Amniotic epithelial cell (primary cell): ENCODE results near the gene SUSD3.
"Not testable (repeated sequence)": the region's sequence is repeated elsewhere in the genome, so short reads cannot be mapped to it uniquely, and the experiment has no call there.

Experiments used
- DNase-seq: peaks from one replicate; pipeline ENCODE4 v3.0.0-alpha.2; 2010; ENCODE audit warnings: low read depth

Gene SUSD3

DNA sequence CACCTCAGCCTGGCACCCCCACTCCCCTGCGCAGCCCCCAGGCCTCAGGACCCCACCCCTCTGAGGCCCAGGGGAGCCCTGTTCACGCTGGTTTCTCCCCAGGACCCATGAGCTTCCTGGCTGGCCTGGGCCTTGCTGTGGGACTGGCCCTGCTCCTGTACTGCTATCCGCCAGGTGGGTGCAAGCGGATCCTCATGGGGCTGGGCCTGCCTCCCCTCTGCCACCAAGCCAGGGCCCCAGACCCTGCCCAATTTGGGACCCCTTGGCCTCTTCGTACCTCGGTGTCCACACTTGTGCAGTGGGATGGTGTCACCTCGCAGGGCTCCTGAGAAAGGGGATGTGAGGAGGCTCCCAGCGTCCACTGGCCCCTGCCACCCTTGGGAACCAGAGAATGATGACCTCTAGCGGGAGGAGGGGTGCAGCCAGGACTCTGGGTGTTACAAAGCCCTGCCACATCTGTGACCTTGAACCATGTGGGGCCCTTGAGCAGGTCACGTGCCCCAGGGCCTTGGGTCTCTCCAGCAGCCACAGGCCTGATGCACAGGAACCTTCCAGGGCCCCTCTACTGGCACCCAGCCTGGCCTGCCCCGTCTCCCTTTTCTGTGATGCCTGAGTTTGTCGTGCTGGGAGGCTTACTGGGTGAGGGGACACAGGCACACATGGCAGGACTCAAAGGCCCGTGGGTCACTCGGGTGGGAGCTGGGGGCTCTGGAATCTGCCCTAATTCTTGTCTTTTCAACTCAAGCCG lies 53.8 kb downstream of the SUSD3 start:
- DNase-seq: no peak

GRCh38 chr9:93112864-93113389 lies 54.4 kb downstream of the SUSD3 start:
- DNase-seq: no peak

DNA sequence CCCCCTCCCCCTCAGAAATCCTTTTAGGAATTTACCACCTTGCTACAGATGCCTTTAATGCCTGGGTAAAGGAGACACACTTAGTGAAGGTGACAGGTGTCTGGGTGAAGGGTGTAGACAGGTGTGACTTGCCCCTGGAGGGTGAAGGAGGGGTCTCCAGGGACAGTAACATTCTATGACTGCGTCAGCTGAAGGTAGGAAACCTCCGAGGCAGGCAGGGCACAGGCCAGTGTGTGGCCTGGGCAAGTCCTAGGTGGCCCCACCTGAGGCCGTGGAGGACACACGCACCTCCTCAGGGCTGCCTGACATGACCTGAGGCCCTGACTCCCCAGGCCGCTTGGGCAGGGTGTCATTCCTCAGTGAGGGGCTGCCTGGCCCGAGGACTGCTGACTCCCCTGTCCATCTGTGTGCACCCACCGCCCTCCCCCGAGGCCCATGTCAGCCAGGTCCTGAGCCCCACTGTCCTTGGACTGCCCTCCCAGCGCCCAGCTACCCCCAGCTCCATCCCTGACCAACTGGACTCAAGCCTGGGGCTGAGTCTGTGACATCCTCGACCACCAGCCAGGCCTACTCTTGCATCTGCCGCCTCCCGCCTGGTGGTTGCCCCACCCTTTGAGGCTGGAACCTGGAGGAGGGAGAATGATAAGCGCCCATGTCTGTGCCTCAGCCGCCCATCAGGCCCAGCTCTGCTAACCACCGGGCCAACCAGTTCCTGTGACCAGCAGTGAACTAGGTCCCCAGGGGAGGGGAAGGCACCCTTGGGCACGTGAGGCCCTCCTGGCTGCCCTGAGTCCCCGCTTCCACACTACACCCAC lies 55.9 kb downstream of the SUSD3 start:
- DNase-seq: peak; percentile 25

GRCh38 chr9:93114984-93115335 lies 56.5 kb downstream of the SUSD3 start:
- DNase-seq: no peak

DNA sequence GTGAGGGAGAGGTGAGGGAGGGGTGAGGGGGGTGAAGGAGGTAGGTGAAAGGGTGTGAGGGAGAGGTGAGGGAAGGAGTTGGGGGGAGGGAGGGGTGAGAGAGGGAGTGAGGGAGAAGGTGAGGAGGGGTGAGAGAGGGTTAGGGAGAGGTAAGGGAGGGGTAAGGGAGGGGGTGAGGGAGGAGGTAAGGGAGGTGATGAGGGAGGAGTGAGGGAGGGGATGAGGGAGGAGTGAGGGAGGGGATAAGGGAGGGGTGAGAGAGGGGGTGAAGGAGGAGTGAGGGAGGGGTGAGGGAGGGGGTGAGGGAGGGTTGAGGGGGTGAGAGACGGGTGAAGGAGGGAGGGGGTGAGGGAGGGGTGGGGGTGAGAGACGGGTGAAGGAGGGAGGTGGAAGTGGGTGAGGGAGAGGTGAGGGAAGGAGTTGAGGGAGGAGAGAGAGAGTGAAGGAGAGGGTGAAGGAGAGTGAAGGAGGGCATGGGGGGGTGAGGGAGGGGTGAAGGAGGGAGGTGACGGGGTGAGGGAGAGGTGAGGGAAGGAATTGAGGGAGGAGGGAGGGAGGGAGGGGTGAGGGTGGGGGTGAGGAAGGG lies 57.1 kb downstream of the SUSD3 start:
- no peak for DNase-seq

DNA sequence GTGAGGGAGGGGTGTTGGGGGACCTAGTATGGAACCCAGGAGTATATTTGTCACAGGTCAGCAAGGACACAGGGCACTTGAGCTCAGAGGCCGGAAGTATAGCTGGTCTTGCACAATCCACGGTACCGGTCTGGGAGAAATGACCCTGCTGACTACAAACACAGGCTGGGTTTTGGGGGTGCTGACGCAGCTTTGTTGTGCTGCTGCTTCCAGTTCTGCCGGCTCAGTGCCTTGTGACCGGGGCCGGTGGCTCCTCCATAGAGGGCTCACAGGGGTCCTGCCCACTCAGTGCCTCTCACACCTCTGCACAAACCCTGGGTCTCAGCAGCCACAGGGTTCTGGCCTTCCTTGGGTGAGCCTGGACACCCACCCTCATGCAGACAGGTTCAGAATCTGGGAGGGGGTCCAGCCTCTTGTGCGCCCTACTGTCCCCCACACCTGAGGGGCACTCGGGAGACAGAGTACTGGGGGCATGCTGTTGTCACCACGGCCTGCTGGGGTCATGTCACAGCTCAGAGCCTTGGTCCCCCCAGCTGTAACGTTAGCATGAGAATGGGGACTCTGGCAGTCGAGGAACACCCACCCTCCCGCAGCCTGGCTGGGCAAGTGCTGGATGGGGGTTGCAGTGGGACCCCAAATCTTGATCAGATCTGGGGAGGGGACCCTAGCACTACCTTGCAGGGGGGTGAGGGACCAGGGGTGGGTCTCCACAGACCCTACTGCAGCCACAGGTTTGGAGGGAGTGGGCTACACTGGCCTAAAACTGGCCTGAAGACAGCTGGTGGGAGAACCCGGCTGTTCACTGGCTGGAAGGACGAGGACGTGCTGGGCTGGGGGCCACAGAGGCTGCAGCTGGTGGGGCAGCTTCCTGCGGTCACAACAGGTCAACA lies 57.8 kb downstream of the SUSD3 start:
- DNase-seq: peak; percentile 92

- DNase-seq: not testable (repeated sequence)
Measured at GRCh38 chr9:93117521-93117920, 59.0 kb downstream of the SUSD3 start.

GRCh38 chr9:93117924-93118862 lies 59.7 kb downstream of the SUSD3 start:
- DNase-seq: no peak

- no peak for DNase-seq
Measured at GRCh38 chr9:93118863-93119702, 60.6 kb downstream of the SUSD3 start.

DNA sequence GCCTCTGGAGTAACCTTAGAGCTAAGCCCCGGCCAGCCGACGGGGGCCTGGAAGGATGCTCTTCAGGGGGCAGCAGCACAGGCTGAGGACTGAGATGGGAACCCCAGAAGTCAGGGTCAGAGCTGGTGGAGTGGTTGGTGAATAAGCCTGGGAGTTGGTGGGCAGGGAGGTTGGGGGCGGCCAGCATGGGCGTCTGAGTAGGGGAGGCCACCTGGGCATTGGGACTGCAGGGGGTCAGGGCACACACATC lies 61.1 kb downstream of the SUSD3 start:
- no peak for DNase-seq

DNA sequence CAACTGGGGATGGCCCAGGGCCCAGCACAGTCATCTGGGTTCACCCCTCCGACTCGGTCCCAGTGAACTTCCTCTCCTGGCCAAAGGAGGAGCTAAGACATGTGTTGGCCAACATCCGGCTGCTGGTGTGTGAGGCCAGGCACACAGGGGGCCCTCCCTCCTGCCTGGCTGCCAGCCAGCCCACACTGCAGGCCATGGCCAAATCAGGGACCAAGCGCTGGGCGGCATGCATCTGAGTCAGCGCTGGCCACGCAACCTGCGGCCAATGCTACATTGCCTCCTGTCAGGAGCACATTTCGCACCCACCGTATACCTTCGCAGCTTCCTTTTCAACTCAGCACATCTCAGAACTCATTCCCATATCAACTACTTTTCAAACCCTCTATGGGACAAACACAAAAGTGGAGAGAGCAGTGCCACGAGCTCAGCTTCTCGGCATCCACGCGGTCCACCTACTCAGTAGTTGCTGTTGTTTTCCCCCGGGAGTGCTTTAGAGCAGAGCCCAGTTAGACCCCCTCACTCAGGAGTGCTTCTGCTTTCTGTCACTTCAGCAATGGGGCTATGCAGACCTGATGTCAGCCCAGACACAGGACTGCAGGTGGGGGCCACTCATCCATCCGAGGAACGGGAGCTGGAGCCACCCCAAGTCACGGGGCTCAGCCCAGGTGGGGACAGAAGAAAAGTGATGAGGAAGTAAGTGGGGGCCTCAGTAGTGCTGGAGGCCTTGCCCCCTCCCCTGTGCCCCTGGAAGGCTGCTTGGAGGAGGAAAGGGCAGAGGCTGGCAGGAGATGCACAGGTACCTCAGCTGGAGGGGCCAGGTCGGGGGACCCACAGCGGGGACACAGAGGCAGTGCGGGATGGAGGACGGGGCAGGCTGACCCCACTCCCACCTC lies 61.7 kb downstream of the SUSD3 start:
- DNase-seq: peak; percentile 97

GRCh38 chr9:93120846-93121315 lies 62.4 kb downstream of the SUSD3 start:
- no peak for DNase-seq

- DNase-seq: no peak
Measured at GRCh38 chr9:93121316-93122241, 63.1 kb downstream of the SUSD3 start.

DNA sequence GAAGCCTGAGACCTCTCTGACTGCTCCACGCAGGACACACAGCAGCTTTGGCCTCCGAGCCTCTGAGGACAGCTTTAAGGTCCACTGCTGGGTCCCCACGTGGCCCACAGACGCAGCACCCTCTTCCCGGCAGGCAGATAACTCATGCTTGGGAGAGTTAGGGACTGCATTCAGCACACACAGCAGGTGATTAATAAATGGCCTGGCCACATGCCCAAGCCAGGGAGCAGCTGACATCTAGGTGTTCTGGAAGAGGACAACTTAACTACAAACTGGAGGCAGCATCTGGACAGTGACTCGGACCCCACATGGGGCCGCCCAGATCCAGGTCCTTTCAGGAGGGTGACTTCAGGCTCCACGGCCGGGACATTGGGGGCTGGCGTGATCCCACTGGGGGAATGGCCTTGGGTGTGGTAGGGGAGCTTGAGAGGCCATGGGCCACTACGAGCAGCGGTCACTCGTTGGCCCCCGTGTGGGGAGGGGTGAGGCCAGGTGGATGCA lies 64.3 kb downstream of the SUSD3 start:
- no peak for DNase-seq

GRCh38 chr9:93123561-93124283 lies 65.2 kb downstream of the SUSD3 start:
- DNase-seq: no peak

DNA sequence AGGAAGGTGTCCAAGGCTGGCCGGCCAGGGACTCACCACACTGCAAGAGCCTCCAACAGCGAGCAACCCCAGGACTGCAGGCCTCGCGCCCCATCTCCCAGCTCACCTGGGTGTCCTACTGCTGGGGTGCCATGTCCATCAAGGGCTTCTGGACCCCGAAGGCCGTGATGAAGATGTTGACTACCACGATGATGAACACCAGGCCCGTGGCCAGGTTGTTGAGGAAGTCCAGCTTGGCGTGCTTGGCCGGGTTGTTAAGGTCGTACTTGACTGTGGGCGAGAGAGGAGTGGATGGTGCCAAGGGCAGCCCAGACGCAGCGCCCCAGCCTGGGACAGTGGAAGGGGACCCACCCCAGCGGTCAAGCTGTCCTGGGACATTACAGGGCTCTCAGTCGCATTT lies 66.3 kb downstream of the SUSD3 start:
- no peak for DNase-seq

DNA sequence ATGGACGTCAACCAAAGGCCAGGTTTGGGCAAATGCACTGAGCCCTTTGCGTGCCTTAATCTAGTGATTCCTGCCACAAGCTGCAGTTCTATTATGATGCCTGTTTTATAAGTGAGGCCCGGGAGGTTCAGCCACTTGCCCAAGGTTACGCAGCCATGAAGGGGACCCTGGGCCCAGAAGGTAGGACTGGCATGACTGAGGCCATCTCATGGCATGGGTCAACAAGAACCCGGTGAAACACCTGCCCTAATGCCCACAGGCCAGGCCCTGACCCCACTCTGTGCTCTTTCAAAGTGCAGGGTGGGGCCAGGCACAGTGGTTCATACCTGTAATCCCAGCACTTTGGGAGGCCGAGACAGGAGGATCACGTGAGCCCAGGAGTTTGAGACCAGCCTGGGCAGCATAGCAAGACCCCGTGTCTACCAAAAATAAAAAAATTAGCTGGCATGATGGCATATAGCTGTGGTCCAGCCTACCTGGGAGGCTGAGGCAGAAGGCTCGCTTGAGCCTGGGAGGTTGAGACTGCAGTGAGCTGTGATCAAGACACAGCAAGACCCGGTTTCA lies 66.9 kb downstream of the SUSD3 start:
- DNase-seq: no peak
